Measurements from ENCODE around the gene LEPROT.

Gene LEPROT

DNA sequence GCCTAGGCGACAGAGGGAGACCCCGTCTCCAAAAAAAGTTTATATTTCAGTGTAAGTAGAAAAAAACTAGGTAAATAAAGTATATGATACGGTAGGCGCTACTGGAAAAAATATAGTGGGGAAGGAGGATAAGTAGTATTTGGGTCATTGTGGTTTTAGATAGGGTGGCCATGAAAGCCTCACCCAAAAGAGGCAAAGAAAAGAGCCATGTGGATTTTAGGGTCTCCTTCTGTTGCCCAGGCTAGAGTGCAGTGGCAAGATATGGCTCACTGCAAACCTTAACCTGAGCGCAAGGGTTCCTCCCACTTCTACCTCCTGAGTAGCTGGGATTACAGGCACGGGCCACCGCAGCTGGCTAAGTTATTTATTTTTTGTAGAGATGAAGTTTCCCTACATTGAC is 17.1 kb downstream of the LEPROT start:
- TF ChIP-seq CTCF (IDR thresholded peaks at IDR 0.05; ENCODE audit: borderline replicate concordance, insufficient read depth, low read depth, low read length), result no peak
- no peak overlapping the region for H3K4me3 ChIP-seq (ENCODE audit: low read depth, low read length)

GRCh38 chr1:65440322-65440900 is 19.9 kb downstream of the LEPROT start:
- TF ChIP-seq CTCF (IDR thresholded peaks at IDR 0.05; ENCODE audit: borderline replicate concordance, insufficient read depth, low read depth, low read length), result no peak
- no peak overlapping the region for H3K4me3 ChIP-seq (ENCODE audit: low read depth, low read length)

GRCh38 chr1:65440915-65441314 is 20.4 kb downstream of the LEPROT start:
- no peak for TF ChIP-seq CTCF (IDR thresholded peaks at IDR 0.05; ENCODE audit: borderline replicate concordance, insufficient read depth, low read depth, low read length)
- no peak overlapping the region for H3K4me3 ChIP-seq (ENCODE audit: low read depth, low read length)

GRCh38 chr1:65441464-65441863 is 21.0 kb downstream of the LEPROT start:
- no peak for TF ChIP-seq CTCF (IDR thresholded peaks at IDR 0.05; ENCODE audit: borderline replicate concordance, insufficient read depth, low read depth, low read length)
- H3K4me3 ChIP-seq (ENCODE audit: low read depth, low read length), result no peak overlapping the region

- no peak overlapping the region for H3K4me3 ChIP-seq (ENCODE audit: low read depth, low read length)
- TF ChIP-seq CTCF (IDR thresholded peaks at IDR 0.05; ENCODE audit: borderline replicate concordance, insufficient read depth, low read depth, low read length), result no peak
These were observed 22.0 kb downstream of the LEPROT start for GRCh38 chr1:65442442-65442841.

DNA sequence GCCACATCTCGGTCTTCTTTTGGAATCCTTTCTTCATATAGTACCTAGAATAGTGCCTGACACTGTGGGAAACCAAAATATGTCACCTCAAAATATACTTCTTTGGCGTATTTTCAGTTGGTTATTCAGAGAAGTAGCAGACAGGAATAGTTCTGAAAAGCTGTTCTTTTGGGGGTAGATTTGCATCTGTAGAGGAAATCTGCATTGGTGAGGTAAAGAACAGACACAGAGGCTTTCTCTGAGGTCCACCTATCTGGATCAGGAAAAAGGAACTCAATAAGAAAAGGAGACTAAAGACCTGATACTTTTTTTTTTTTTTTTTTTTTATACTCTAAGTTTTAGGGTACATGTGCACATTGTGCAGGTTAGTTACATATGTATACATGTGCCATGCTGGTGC is 23.2 kb downstream of the LEPROT start:
- no peak overlapping the region for H3K4me3 ChIP-seq (ENCODE audit: low read depth, low read length)
- no peak for TF ChIP-seq CTCF (IDR thresholded peaks at IDR 0.05; ENCODE audit: borderline replicate concordance, insufficient read depth, low read depth, low read length)

DNA sequence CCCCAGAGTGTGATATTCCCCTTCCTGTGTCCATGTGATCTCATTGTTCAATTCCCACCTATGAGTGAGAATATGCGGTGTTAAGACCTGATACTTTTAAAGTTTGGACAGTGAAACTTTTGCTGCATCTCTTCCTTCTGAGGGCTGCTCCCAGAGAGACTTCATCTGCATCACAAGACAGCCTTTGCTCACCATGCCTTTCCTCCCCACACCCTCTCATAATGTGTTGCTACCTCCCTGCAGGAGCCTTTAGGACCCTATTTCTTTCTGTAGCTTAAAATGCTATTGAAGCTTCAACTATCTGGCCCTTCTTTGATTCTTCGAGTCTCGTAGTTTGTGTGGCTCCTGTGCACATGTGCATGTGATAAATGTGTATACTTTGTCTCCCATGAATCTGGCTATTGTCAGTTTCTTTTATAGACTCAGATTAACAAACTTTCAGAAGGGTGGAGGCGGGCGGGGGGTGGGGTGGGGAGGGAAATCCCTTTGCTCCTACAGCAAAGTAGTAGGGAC is 23.7 kb downstream of the LEPROT start:
- no peak overlapping the region for H3K4me3 ChIP-seq (ENCODE audit: low read depth, low read length)
- no peak for TF ChIP-seq CTCF (IDR thresholded peaks at IDR 0.05; ENCODE audit: borderline replicate concordance, insufficient read depth, low read depth, low read length)

All from GM12875 (cell line).